GM12874 (cell line): Measurements from ENCODE around the gene BTRC.

Source experiments
- TF ChIP-seq, protein P1 (sequence below): IDR thresholded peaks from 2 replicates; pipeline ENCODE4 v1.5.1; 2011; ENCODE audit warnings: low read depth, mild to moderate bottlenecking, control low read depth, low read length, moderate library complexity; ENCODE audit not compliant: insufficient read depth

BTRC gene

DNA sequence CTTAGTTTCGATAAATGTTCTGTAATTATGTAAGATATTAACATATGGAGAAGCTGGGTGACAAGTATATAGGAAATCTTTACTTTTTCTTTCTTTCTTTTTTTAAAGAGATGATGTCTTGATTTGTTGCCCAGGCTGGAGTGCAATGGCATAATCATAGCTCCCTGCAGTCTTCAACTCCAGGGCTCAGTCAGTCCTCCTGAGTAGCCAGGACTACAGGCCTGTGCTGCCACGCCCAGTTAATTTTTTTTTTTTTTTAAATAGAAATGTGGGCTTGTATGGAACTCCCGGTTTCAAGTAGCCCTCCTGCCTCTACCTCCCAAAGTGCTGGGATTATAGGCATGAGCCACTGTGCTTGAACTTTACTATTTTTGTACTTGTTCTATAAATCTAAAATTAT is 122.4 kb downstream of the BTRC start:
- TF ChIP-seq, protein P1, sequence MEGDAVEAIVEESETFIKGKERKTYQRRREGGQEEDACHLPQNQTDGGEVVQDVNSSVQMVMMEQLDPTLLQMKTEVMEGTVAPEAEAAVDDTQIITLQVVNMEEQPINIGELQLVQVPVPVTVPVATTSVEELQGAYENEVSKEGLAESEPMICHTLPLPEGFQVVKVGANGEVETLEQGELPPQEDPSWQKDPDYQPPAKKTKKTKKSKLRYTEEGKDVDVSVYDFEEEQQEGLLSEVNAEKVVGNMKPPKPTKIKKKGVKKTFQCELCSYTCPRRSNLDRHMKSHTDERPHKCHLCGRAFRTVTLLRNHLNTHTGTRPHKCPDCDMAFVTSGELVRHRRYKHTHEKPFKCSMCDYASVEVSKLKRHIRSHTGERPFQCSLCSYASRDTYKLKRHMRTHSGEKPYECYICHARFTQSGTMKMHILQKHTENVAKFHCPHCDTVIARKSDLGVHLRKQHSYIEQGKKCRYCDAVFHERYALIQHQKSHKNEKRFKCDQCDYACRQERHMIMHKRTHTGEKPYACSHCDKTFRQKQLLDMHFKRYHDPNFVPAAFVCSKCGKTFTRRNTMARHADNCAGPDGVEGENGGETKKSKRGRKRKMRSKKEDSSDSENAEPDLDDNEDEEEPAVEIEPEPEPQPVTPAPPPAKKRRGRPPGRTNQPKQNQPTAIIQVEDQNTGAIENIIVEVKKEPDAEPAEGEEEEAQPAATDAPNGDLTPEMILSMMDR: no peak

GRCh38 chr10:101478956-101479355 is 125.0 kb downstream of the BTRC start:
- TF ChIP-seq, protein P1: no peak

GRCh38 chr10:101481256-101481655 is 127.3 kb downstream of the BTRC start:
- TF ChIP-seq, protein P1: no peak

- TF ChIP-seq, protein P1: no peak
These were observed 128.6 kb downstream of the BTRC start for GRCh38 chr10:101482568-101482967.

DNA sequence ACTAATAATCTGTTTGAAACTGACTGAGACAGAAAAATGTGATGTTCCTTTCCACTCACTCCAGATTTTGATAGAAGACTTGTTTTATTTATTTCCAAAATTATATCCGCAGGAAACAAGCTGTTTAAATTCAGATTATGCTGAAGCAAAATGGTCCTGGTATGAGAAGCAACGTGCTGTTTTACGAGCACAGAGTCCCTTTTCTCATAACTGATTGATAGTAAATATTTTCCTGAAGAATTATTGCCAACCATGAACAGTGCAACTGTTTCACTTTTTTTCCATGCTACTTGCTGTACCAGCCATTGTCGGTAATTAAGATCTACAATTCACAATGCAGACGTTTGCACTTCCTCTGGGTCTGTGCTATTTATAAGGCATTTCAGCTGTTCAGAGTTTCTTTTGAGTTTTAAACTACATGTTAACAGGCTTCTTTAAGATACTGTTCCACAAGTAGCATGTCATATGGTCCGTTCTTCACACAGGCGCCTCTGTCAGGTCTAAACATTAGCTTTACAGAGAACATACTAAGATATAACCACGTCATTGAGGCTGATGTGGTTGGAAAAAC is 130.3 kb downstream of the BTRC start:
- TF ChIP-seq, protein P1: no peak

- TF ChIP-seq, protein P1: no peak
These were observed 131.2 kb downstream of the BTRC start for GRCh38 chr10:101485207-101485606.

DNA sequence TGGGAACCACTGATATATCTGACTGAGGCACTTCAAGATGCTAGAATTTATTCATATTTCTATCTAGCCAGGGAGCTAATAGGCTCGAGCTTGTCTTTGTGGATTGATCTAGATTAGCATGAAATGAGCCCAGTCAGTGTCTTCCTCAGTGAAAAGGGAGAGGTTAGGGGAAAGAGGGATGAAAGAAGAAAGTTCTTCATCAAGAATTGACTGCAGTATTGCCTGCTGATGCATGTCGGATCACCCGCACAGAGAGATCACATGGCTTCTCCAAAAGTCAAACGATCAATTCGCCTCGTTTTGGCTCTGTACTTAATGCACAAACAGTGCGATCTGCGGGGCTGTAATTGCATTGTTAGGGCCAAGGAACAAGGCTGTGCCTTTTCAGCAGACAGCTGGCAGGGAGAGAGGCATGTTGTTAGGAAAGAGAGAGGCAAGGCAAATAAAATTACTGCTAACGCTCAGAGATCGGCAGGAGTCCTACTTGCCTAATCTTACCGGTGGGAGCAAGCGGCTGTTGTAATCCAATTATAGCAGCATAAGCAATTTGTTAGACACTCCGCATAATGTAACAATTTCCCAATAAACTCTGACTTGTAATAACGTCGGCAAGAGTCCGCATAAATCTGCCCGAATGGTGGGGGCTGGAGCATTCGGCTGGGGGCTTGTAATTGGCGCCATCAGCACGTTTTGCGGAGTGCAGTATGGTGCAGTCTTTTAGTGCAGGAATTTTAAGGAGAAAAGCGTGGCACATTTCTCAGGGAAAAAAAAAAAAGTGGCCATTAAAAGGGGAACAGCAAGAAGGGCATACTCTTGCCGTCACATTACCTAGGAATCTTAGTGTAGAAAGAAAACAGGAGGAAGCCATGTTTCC is 132.0 kb downstream of the BTRC start:
- TF ChIP-seq, protein P1: no peak
